H7 (cell line): Measurements from ENCODE around the gene CCDC138. TPM values are rescaled to one million over a fixed set of nuclear protein-coding genes. Genes with fewer than 3 reads are reported as not detected.

Source experiments
- DNase-seq: peaks from one replicate; pipeline ENCODE4 v3.0.0; 2012
- H3K27me3 ChIP-seq: 2 replicates; pipeline ENCODE4 v1.6.0; 2011; ENCODE audit warnings: mild to moderate bottlenecking, low read length; ENCODE audit not compliant: control insufficient read depth, insufficient read depth
- H3K36me3 ChIP-seq: replicated peaks from 2 replicates; pipeline ENCODE4 v1.5.1; 2011; ENCODE audit warnings: low read length; ENCODE audit not compliant: control insufficient read depth, insufficient read depth
- H3K4me3 ChIP-seq: 2 replicates; pipeline ENCODE4 v1.5.1; 2011; ENCODE audit warnings: low read depth, mild to moderate bottlenecking, control low read depth, low read length, moderate library complexity; ENCODE audit not compliant: insufficient read depth
- total RNA-seq: library from RNA; depleted of rRNA; stranded (reverse); fragments of >200 nt; shearing (Covaris generic); gene quantifications from 2 replicates; pipeline ENCODE4 v1.2.3, GENCODE V29; 2014

The CCDC138 gene
- total RNA-seq, 1 experiment from 2014 or later = 13.6 TPM

DNA sequence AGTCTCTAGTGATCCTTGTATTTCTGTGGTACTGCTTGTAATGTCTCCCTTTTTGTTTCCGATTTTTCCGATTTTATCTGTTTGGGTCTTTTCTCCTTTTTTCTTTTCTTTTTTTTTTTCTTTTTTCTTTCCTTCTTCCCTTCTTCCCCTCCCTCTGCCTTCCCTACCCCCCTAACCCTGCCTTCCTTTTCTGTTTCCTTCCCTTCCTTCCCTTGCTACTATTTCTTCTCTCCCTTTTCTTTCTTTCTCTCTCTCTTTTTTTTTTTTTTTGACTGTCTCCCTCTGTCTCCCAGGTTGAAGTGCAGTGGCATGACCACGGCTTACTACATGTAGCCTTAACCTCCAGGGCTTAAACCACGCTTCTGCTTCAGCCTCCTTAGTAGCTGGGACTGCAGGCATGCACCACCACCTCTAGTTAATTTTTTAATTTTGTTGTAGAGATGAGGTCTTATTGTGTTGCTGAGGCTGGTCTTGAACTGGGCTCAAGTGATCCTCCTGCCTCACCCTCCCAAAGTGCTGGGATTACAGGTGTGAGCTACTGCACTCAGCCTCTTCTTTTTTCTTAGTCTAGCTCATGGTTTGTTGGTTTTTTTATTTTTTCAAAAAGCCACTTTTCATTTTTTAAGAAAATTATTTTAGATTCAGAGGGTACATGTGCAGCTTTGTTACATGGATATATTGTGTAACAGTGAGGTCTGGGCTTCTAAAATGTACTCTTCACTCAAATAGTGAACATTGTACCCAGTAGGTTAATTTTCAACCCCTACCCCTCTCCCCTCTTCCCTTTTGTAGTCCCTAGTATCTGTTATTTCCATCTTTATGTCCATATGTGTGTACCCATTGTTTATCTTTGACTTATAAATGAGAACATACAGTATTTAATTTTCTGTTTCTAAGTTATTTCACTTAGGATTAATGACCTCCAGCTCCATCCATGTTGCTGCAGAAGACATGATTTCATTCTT, 24.7 kb downstream of the CCDC138 start:
- DNase-seq = no peak
- Histone ChIP-seq H3K27me3 (no peaks in the 10 kb centered on the region), H3K4me3 (no peak overlapping the region), H3K36me3 (peaks cover 4% of the 10 kb centered on the region)

DNA sequence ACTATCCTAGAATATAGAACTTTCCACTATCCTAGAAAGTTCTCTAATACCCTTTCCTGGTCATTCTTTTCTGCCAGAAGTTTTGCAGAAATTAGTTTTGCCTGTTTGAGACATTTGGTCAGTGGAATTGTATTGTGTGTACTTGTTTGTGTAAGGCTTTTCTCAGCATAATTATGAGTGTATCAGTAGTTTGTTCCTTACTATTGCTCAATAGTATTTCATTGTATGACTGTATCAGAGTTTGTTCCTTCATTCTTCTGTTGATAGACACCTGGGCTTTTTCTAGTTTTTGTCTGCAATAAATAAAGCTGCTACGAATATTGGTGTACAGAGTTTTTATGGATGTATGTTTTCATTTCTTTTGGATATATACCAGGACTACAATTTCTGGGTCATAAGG, 27.2 kb downstream of the CCDC138 start:
- no peaks in the 10 kb centered on the region for H3K27me3 ChIP-seq
- peaks cover 5% of the 10 kb centered on the region for H3K36me3 ChIP-seq
- DNase-seq = no peak
- no peak overlapping the region for H3K4me3 ChIP-seq

DNA sequence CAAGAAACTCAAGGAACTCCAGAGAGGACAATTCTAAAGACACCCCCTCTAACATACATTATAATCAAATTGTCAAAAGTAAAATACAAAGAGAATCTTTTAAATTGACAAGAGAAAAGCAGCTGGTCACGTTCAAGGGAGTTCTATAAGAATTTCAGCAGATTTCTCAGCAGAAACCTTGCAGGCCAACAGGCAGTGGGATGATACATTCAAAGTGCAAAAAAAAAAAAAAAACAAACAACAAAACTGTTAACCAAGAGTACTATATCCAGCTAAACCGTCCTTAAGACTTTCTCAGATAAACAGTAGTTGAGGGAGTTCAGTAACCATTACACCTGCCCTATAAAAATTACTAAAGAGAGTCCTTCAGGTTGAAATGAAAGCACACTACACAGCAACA, 33.9 kb downstream of the CCDC138 start:
- no peak for DNase-seq
- peaks cover 5% of the 10 kb centered on the region for H3K36me3 ChIP-seq
- H3K4me3 ChIP-seq = no peak overlapping the region
- no peaks in the 10 kb centered on the region for H3K27me3 ChIP-seq

DNA sequence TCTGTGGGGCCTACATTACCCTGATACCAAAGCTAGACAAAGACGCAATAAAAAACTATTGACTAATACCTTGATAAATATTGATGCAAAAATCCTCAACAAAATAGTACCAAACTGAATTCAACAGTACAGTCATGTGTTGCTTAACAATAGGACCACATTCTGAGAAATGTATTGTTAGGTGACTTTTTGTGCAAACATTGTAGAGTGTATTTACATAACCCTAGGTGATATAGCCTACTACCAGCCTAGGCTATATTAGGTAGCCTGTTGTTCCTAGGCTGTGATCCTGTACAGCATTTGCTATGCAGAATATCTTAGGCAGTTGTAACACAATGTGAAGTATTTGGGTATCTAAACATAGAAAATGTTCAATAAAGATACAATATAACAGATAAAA, 36.7 kb downstream of the CCDC138 start:
- Histone ChIP-seq H3K4me3 (no peak overlapping the region), H3K27me3 (no peaks in the 10 kb centered on the region), H3K36me3 (no peaks in the 10 kb centered on the region; the same call in none of the 2 replicates)
- DNase-seq = no peak

DNA sequence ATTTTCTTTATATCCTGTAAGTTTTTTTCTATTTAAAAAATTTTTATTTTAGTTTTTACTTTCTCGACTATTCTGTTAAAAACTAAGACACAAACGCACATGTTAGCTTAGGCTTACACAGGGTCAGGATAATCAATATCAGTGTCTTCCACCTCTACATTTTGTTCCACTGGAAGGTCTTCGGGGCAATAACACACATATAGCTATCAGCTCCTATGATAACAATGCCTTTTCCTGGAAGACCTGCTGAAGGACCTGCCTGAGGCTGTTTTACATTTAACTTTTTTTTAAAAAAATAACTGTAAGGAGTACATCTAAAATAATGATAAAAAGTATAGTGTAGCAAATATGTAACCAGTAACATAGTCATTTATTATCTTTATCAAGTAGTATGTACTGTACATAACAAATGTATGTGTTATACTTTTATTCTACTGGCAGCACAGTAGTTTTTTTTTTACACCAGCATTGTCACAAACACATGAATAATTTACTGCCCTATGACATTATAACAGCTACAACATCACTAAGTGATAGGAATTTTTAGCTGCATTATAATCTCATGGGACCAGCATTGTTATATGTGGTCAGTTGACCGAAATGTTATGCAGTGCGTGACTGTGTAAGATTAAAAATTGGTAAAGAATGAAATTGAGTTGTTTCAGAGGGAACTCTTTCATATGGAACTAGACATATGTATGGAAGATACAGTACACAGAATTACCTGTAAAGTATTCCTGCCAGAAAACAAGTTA, 37.9 kb downstream of the CCDC138 start:
- no peaks in the 10 kb centered on the region for H3K36me3 ChIP-seq
- no peak overlapping the region for H3K4me3 ChIP-seq
- DNase-seq = no peak
- no peaks in the 10 kb centered on the region for H3K27me3 ChIP-seq

DNA sequence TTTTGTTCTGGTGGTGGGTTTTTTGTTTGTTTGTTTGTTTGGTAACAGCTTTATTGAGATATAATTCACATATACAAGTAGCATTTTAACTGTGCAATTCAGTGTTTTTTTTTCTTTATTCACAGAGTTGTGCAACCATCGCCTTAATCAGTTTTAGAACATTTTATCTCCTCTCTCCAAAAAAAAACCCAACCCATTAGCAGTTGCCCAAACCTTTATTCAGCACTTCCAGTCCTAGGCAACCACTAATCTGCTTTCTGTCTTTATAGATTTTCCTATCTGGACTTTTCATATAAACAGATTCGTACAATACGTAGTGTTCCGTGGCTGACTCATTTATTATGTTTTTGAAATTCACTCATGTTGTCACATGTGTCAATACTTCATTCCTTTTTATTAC, 38.7 kb downstream of the CCDC138 start:
- Histone ChIP-seq H3K27me3 (no peaks in the 10 kb centered on the region), H3K4me3 (no peak overlapping the region), H3K36me3 (no peaks in the 10 kb centered on the region)
- no peak for DNase-seq

DNA sequence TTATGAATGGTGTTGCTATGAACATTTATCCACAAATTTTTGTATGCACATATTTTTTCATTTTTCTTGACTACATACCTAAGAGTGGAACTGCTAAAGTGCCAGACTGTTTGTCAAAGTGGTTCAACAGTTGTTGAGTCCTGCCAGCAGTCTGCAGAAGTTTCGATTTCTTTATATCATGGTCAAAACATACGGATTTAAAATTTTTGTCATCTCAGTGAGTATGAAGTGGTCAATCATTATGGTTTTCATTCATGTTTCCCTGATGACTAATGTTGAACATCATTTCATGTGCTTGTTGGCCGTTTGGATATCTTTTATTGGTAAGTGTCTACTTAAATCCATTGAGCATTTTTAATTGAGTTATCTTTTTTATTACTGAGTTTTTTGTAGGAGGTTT, 39.2 kb downstream of the CCDC138 start:
- DNase-seq = no peak
- Histone ChIP-seq H3K27me3 (no peaks in the 10 kb centered on the region), H3K36me3 (no peaks in the 10 kb centered on the region), H3K4me3 (no peak overlapping the region)

DNA sequence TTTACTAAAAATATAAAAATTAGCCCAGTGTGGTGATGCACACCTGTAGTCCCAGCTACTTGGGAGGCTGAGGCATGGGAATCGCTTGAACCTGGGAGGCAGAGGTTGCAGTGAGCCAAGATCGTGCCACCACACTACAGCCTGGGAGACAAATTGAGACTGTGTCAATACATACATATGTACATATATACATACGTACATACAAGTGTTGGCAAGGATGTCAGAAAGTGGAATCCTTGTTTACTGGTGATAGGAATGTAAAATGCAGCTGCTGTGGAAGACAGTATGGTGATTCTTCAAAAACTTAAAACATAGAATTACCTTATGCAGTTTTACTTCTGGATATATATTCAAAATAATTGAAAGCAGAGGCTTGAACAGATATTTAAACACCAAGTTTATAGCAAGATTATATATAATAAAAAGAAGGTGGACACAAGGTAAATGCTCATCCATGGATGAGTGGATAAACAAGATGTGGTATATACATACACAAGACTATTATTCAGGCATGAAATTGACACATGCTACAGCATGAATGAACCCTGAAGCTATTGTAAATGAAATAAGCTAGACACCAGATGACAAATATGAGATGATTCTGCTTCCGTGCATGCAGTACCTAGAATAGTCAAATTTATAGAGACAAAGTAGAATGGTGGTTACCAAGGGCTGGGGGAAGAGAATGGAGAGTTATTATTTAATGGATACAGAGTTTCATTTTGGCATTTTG, 43.2 kb downstream of the CCDC138 start:
- no peaks in the 10 kb centered on the region for H3K27me3 ChIP-seq
- H3K36me3 ChIP-seq = no peaks in the 10 kb centered on the region
- H3K4me3 ChIP-seq = no peak overlapping the region
- DNase-seq = no peak

DNA sequence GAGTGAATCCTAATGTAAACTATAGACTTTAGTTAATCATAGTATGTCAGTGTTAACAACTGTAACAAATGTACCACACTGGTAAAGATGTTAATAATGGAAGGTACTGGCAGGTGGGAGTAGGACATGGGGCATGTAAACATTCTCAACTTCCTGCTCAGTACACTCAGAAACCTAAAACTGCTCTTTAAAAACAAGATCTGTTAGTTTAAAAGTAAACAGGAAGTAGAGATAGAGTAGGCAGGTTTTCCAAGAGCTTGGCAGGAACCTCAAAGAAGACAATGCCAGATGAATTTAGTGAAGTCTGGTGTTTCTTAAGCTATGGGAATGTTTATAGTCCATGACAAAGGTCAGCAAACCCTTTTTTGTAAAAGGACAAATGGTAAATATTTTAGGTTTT, 46.6 kb downstream of the CCDC138 start:
- Histone ChIP-seq H3K36me3 (no peaks in the 10 kb centered on the region; the same call in 1 of the 2 replicates), H3K27me3 (no peaks in the 10 kb centered on the region)
- DNase-seq = no peak

DNA sequence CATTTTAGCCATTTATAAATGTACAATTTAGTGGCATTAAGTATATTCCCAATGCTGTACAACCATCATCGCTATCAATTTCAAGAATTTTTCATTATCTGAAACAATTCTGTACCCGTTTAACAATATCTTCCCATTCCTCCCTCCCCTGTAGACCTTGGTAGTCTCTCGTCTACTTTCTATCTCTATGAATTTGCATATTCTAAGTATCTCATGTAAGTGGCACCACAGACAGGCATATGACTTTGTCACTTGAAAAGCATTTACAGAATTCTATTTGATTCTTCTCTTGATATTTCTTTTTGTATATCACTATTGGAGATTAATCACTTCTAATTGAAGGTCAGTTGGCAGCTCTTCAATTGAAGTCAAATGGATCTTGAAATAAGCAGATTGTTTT, 48.0 kb downstream of the CCDC138 start:
- Histone ChIP-seq H3K36me3 (no peaks in the 10 kb centered on the region; the same call in 1 of the 2 replicates), H3K27me3 (no peaks in the 10 kb centered on the region), H3K4me3 (no peak overlapping the region)
- DNase-seq = no peak

More for the DNA sequence above, 46.6 kb downstream of the CCDC138 start:
- no peak overlapping the region for H3K4me3 ChIP-seq

DNA sequence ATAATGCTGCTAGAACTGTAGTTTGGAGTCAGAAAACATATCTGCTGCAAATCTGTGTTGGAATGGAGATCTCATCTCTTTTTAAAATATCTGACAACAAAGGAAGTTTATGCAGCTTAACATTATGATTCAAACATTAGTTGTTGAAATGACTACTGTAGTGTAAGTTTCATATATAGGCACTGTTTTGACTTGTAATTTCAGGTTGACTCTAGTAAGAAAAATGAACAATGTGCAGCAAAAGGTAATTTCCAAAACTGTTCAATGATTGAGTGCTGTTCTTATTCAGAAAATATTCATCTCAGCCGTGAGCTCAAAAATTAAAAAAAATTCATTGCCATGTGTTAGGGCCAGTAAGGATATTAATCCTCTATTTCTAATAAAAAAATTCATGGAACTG, 48.5 kb downstream of the CCDC138 start:
- no peaks in the 10 kb centered on the region; the same call in 1 of the 2 replicates for H3K36me3 ChIP-seq
- DNase-seq = no peak
- H3K4me3 ChIP-seq = no peak overlapping the region
- no peaks in the 10 kb centered on the region for H3K27me3 ChIP-seq

DNA sequence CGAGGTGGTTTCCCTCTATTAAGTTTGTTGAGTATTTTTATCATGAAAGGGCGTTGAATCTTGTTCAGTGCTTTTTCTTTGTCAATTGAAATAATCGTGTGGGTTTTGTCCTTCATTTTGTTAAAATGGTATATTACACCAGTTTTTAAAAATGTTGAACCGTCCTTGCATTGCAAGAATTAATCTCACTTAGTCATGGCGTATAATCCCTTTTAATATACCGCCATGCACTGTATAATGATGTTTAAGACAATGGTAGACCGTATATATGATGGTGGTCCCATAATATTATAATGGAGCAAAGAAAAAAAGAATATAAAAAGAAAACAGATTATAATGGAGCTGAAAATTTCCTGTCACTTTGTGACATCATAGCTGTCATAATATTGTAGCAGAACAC, 50.6 kb downstream of the CCDC138 start:
- no peaks in the 10 kb centered on the region for H3K27me3 ChIP-seq
- H3K36me3 ChIP-seq = no peaks in the 10 kb centered on the region; the same call in 1 of the 2 replicates
- no peak for DNase-seq
- no peak overlapping the region for H3K4me3 ChIP-seq

DNA sequence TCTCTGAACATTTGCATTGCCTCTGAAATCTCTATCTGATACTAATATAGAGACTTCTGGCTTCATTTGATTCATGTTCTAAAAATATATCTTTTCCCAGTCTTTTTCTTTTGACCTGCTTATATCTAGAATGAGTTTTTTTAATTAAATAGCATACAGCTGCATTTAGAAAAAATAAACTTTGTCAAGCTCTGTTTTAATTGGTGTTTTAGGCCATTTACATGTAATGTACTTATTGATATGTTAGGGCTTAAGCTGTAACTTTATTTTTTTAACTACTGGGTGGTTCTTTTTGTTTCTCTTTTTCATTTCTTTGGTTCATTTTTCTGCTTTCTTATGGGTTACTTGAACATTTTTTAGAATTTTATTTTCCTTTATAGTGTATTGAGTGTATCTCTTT, 54.9 kb downstream of the CCDC138 start:
- no peaks in the 10 kb centered on the region for H3K36me3 ChIP-seq
- DNase-seq = no peak
- no peak overlapping the region for H3K4me3 ChIP-seq
- H3K27me3 ChIP-seq = no peaks in the 10 kb centered on the region

DNA sequence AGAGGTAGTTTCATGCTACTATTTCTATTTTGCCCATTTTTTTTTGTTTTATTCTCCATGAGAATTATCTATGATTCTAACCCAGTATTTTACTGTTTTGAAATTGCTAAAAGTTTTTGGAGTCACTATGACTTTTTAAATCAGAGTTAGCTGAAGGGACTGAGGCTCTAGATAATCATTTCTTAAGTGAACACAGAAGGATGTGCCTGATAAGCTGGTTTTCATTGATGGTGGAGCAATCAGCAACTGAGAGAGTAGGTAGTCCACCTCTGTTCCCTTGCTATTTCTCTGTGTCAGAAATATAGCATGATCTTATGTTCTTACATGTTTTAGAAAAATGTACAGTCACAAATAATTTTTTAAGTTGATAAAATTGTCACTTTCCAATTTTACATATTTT, 59.4 kb downstream of the CCDC138 start:
- no peak for DNase-seq
- peaks cover 2% of the 10 kb centered on the region for H3K36me3 ChIP-seq
- no peaks in the 10 kb centered on the region for H3K27me3 ChIP-seq
- no peak overlapping the region for H3K4me3 ChIP-seq
